GM19099 (cell line): ENCODE measurements around the gene ZNF730.

Experiments used
- POLR2A ChIP-seq: IDR thresholded peaks from 3 replicates; pipeline ENCODE4 v1.6.1; 2011; ENCODE audit warnings: low read depth; ENCODE audit not compliant: insufficient read length; ENCODE audit errors: extremely low read depth

Gene ZNF730

DNA sequence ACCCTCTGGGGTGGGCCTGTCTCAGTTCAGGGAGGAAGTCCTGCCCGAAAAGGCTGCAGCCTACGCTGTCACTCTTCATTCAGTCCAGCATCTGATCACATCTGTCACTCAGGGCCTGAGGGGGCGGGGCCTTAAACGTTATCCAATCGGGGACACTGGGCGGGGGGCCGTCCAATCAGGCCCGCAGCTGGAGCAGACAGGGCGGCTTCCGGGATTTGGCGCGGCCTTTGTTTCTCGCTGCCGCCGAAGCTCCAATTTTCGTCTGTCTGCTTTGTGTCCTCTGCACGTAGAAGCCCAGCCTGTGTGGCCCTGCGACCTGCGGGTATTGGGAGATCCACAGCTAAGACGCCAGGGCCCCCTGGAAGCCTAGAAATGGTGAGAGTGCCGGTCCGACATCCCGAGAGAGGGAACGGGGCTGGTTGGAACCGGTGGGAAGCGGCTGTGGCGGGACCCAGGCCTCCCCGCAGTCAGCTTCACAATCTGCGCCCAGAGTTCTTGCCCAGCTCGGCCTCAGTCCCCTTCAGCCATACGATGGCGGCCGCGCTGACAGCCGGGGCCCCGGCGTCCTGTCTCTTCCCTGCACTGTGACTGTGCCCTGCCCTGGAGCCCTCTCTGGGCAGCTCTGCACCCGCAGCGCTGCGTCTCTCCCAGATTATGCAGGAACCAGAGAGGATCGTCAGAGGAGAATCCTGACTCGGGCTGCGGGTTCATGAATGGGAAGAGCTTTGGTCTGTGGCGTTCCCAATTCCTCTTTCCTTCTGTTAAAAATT lies at the start of gene ZNF730:
ZNF730 (plus strand) TSS at position 224 of the 770 bp plus-strand sequence; CDS start at position 373, 149 bp downstream.
- peak; percentile 22 for TF ChIP-seq POLR2A

DNA sequence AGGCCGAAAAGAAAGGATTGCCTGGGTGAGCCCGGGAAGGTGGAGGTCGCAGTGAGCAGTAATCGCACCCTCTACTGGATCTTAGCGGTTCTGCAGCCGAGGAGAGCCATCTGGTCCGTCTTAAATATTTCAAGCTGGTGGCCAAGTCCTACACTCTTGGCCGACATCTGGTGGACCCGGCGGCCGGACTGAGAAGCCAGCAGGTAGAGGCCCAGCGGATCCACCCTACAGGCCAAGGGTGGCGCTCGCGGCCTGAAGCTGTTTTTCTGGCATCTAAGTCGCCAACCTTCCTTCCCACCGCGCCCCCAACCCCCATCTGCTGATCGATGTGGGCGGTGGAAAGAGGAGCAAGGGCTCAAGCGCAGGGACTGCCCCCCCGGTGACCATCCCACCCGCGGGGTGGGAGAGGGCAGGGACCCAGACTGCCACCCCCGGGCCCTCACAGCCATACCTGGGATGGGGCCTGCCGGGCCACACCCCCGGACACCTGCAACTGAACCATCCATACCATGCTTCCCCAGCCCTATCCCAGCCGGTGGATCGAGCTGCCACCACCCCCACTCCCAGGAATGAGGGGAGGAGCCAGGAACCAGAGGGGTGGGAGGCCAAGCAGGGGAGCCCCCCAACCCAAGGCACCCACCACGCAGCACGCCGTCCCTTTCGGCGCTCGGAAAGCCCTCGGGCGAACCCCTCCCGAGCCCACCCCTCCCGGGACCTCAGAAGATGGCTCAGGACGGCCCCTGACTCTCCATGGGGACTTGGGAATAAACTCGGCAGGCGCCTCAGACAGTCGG lies 46.3 kb upstream of the ZNF730 start:
- no peak for TF ChIP-seq POLR2A

DNA sequence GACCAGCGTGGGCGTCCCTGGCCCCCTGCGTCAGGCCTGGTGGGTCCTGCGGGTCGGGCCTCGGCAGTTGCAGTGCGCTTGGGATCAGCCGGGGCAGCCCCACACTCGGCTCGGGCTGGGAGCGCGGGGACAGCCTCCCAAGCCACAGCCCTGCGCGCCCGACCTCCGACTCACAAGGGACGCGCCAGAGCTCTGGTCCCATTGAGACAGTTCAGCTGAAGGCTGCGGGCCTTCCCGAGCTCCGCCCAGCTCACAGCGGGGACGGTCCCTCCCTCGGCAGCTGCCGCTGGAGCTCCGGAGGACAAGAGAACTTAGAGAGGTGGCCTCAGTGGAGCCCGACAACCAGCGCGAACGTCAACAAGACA lies 45.7 kb upstream of the ZNF730 start:
- no peak for TF ChIP-seq POLR2A

DNA sequence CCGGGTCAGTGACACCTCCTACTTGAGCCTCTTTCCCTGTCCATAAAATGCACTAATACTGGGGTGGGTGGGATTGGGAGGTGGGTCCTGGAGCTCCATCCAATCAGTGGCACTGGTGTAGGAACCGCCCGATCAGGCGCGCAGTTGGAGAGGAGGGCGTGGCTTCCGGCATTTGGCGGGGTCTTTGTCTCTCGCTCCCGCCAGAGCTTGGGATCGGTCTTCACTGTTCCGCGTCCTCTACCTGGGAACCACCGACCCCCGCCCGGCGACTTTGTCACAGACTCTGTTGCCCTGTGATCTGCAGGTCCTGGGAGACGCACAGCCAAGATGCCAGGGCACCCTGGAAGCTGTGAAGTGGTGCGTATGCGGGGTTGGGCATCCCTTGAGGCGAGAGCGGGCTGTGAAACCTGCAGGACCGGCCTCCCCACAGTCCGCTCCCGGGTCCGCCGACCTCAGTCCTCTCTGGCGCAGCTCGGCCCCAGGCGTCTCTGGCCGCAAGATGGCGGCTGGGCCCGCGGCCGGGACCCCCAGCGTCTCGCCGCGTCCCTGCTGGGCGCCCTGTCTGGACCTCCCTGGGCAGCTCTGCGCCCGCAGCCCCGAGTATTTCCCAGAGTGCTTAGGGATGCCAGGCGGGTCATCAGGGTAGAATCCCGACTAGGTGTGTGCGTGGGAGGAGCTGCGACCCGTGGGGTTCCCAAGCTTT lies 41.6 kb upstream of the ZNF730 start:
- TF ChIP-seq POLR2A = peak; percentile 42

GRCh38 chr19:23093832-23094231 lies 23.0 kb upstream of the ZNF730 start:
- no peak for TF ChIP-seq POLR2A

GRCh38 chr19:23095418-23095817 lies 21.4 kb upstream of the ZNF730 start:
- TF ChIP-seq POLR2A = no peak

- TF ChIP-seq POLR2A = no peak
Measured at GRCh38 chr19:23098286-23098685, 18.5 kb upstream of the ZNF730 start.

GRCh38 chr19:23098988-23099387 lies 17.8 kb upstream of the ZNF730 start:
- TF ChIP-seq POLR2A = no peak

DNA sequence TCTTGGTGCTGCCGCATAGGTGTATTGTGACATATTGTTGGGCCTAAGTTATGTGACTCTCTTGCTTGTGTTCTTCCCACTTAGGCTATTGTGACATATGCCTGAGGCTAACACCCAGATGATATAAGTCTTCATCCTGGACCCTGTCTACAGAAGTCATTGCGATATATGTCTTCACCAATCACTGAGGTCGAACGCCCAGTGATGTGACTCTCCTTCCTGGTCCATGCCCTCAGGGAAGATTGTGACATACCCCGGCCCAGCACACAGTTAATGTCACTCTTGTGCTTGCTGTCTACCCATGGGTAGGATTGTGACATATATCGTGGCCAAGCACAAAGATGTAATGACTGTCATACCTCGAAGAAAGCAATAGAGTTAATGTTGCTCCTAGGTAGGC lies 16.9 kb upstream of the ZNF730 start:
- no peak for TF ChIP-seq POLR2A

- TF ChIP-seq POLR2A = no peak
Measured at GRCh38 chr19:23101241-23101640, 15.6 kb upstream of the ZNF730 start.

DNA sequence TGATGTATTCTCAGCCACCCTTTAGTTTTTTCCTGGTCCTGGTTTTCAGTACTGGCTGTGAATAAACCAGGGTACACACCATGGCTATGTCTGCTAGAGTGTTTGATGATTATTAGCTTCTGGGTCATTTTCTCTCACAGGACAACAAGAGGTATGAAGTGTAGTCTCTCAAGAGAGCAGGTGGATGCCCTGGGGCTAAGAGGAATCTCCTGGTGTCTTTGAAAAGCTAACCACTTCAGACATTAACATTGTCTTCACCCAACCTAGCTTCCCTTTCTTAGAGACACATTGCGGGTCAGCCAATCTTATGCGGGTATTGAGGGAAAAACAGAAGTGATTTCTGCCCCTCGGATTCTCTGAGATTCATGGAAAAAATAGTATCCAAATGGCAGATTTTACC lies 1.6 kb downstream of the ZNF730 start:
- TF ChIP-seq POLR2A = no peak

- no peak for TF ChIP-seq POLR2A
Measured at GRCh38 chr19:23145617-23146415, 29.0 kb downstream of the ZNF730 start.

DNA sequence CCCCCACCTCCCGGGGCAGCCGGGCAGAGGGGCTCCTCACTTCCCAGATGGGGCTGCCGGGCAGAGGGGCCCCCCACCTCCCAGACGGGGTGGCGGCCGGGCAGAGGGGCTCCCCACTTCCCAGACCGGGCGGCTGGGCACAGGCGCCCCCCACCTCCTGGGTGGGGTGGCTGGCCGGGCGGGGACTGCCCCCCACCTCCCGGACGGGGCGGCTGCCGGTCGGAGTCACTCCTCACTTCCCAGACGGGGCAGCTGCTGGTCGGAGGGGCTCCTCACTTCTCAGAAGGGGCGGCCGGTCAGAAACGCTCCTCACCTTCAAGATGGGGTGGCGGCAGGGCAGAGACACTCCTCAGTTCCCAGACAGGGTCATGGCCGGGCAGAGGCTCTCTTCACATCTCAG lies 43.9 kb downstream of the ZNF730 start:
- no peak for TF ChIP-seq POLR2A

DNA sequence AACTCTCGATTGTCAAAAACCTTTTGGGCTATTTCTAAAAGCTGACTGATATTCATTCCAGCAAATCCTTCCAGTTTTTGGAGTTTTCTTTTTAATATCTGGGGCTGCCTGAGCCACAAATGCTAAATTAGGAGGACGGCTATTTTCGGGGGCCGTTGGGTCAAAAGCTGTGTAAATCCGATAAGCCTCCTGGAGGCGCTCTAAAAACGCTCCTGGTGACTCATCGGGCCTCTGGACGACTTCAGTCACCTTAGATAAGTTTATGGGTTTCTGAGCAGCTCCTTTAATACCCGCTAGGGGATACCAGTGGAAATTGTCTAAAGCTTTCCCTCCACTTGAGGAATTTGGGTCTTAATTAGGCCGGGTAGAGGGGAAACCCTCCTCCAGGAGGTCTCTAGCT lies 66.4 kb downstream of the ZNF730 start:
- TF ChIP-seq POLR2A = no peak

GRCh38 chr19:23190341-23190740 lies 73.5 kb downstream of the ZNF730 start:
- no peak for TF ChIP-seq POLR2A
